Right atrium auricular region (tissue), 2 donors: Measurements from ENCODE around the gene INPP5A. TPM values are rescaled to one million over a fixed set of nuclear protein-coding genes. Genes with fewer than 3 reads are reported as not detected.

ENCODE experiments used
- DNase-seq: peaks from one replicate; pipeline ENCODE4 v3.0.0-alpha.2; 2019; ENCODE audit warnings: low spot score
- H3K27ac ChIP-seq, 2 donors: fragments of 200-600 bp; sonication (generic); 1 replicate in 1 of 2; 2 replicates in 1 of 2; pipeline ENCODE4 v1.5.1; 2016 to 2019
- H3K27me3 ChIP-seq, 2 donors: fragments of 200-600 bp; sonication (generic); one replicate each; pipeline versions ENCODE4 v1.5.1 to v1.6.0; 2017 to 2019
- H3K36me3 ChIP-seq: fragments of 200-600 bp; sonication (generic); one replicate; pipeline ENCODE4 v1.5.1; 2016
- H3K4me1 ChIP-seq, 2 donors: fragments of 200-600 bp; sonication (generic); one replicate each; pipeline versions ENCODE4 v1.5.1 to v1.6.0; 2017 to 2019
- H3K4me3 ChIP-seq, 2 donors: fragments of 200-600 bp; sonication (generic); 1 replicate in 1 of 2; 2 replicates in 1 of 2; pipeline ENCODE4 v1.5.1; 2017 to 2019; ENCODE audit warnings: mild to moderate bottlenecking in 1 of 2, moderate library complexity in 1 of 2
- H3K9me3 ChIP-seq, 2 donors: fragments of 200-600 bp; sonication (generic); one replicate each; pipeline ENCODE4 v1.5.1; 2019
- CTCF ChIP-seq, 2 donors: fragments of 200-600 bp; sonication (generic); IDR thresholded peaks; one replicate each; pipeline ENCODE4 v1.5.1; 2019; ENCODE audit warnings: antibody characterized with exemption in 2 of 2
- total RNA-seq, 2 donors: library from RNA; depleted of rRNA; stranded (reverse); fragments of >200 nt; gene quantifications; one replicate each; pipeline ENCODE4 v1.1.0, GENCODE V29; 2016

The INPP5A gene
- total RNA-seq, 2 donors from 2014 or later, result 116 to 143 TPM

- Histone ChIP-seq H3K36me3 (peaks cover 38% of the 10 kb centered on the region), H3K27me3 (no peaks in the 10 kb centered on the region), H3K9me3 (no peaks in the 10 kb centered on the region), H3K4me1 (no peaks in the 10 kb centered on the region), H3K4me3 (no peak overlapping the region), H3K27ac (no peak overlapping the region)
- no peak for DNase-seq
- no peak for TF ChIP-seq CTCF (IDR thresholded peaks at IDR 0.05)
These were observed 239.2 kb downstream of the INPP5A start for GRCh38 chr10:132776821-132777220.

- no peaks in the 10 kb centered on the region for H3K4me1 ChIP-seq
- H3K27ac ChIP-seq, result no peak overlapping the region
- no peak for DNase-seq
- TF ChIP-seq CTCF (IDR thresholded peaks at IDR 0.05), result no peak
- no peaks in the 10 kb centered on the region for H3K27me3 ChIP-seq
- H3K9me3 ChIP-seq, result no peaks in the 10 kb centered on the region
- H3K36me3 ChIP-seq, result peaks cover 44% of the 10 kb centered on the region
- H3K4me3 ChIP-seq, result no peak overlapping the region
These were observed 239.9 kb downstream of the INPP5A start for GRCh38 chr10:132777441-132777840.

GRCh38 chr10:132779549-132780294 is 242.1 kb downstream of the INPP5A start:
- Histone ChIP-seq H3K27me3 (peaks cover 1 to 10% of the 10 kb centered on the region in 2 donors), H3K9me3 (no peaks in the 10 kb centered on the region), H3K27ac (no peak overlapping the region), H3K4me3 (no peak overlapping the region), H3K4me1 (peaks cover 0 to 6% of the 10 kb centered on the region in 2 donors), H3K36me3 (peaks cover 50% of the 10 kb centered on the region)
- no peak for DNase-seq
- TF ChIP-seq CTCF (IDR thresholded peaks at IDR 0.05), result no peak

GRCh38 chr10:132780356-132780755 is 242.8 kb downstream of the INPP5A start:
- peaks cover 50% of the 10 kb centered on the region for H3K36me3 ChIP-seq
- peaks cover 6 to 16% of the 10 kb centered on the region in 2 donors for H3K27me3 ChIP-seq

GRCh38 chr10:132781556-132781955 is 244.0 kb downstream of the INPP5A start:
- DNase-seq, result no peak
- peaks cover 50% of the 10 kb centered on the region for H3K36me3 ChIP-seq
- TF ChIP-seq CTCF (IDR thresholded peaks at IDR 0.05), result no peak

More at GRCh38 chr10:132780356-132780755, 242.8 kb downstream of the INPP5A start:
- Histone ChIP-seq H3K4me1 (peaks cover 0 to 11% of the 10 kb centered on the region in 2 donors), H3K27ac (no peak overlapping the region), H3K4me3 (no peak overlapping the region), H3K9me3 (no peaks in the 10 kb centered on the region)
- no peak for DNase-seq
- no peak for TF ChIP-seq CTCF (IDR thresholded peaks at IDR 0.05)

More at GRCh38 chr10:132781556-132781955, 244.0 kb downstream of the INPP5A start:
- Histone ChIP-seq H3K4me1 (peaks cover 0 to 16% of the 10 kb centered on the region in 2 donors), H3K27me3 (peaks cover 6 to 20% of the 10 kb centered on the region in 2 donors), H3K9me3 (no peaks in the 10 kb centered on the region), H3K27ac (no peak overlapping the region), H3K4me3 (no peak overlapping the region)
